ENCODE results near the gene FAM174A. TPM values are rescaled to one million over a fixed set of nuclear protein-coding genes. Genes with fewer than 3 reads are reported as not detected.

The FAM174A gene
- polyA plus RNA-seq, 3 donors, result 5.3 to 11.1 (median 9.2) TPM

DNA sequence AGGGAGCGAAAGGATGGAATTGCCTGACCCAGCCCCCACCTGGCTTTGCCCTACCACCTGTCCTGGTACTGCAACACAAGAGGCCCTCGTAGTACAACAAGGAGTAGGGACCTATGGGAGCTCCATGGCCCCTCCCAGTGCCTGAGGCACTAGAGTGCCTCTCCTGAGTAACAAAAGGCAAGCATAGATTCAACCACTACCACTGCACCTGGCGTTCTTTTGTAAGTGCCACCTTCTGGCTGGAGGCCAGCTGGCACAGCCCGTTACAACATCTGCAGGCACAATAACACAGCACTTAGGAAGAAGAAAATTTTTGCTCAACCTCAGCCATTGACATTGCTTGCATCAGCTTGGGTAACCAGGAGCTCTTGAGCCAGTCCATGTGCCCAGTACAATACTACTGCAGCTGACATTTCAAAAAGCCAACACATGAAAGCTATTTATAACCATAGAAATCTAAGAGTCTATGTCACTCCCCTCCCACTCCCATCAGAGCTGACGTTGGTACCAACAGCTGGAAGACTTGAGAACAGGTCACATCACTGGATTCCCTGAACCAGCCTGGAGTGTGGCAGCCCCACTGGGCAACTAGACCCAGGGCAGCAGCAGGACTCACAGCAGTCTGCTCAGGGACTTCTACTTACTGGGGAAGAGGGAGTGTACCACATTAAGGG is 17.7 kb upstream of the FAM174A start:
- no peaks in the 10 kb centered on the region for H3K79me2 ChIP-seq (ENCODE audit: insufficient read depth, low read length)
- Mint-ChIP-seq H3K4me3 (no peak overlapping the region), H3K27ac (peak overlapping the region in 1 of 7 donors; percentile 51), H3K27me3 (ENCODE audit: low read depth in 3 of 3) (peaks cover 0 to 4% (median 3%) of the 10 kb centered on the region in 3 donors), H3K4me1 (no peaks in the 10 kb centered on the region), H3K36me3 (no peaks in the 10 kb centered on the region), H3K9me3 (peaks cover 19 to 44% (median 36%) of the 10 kb centered on the region in 7 donors)
- H3K9me3 ChIP-seq (replicated peaks in 1 of 2; ENCODE audit: control insufficient read depth in 1 of 2, insufficient read depth in 1 of 2, low read length in 2 of 2), result peaks cover 29 to 32% of the 10 kb centered on the region in 2 donors
- H3K36me3 ChIP-seq (replicated peaks in 1 of 2; ENCODE audit: control insufficient read depth in 1 of 2, insufficient read depth in 2 of 2, low read length in 2 of 2), result no peaks in the 10 kb centered on the region
- no peaks in the 10 kb centered on the region for H3K27me3 ChIP-seq (ENCODE audit: control insufficient read depth in 2 of 2, insufficient read depth in 2 of 2, low read length in 2 of 2)
- H4K20me1 ChIP-seq (ENCODE audit: insufficient read depth, low read length), result no peaks in the 10 kb centered on the region
- H3K4me3 ChIP-seq (replicated peaks in 1 of 3; ENCODE audit: low read depth in 2 of 3, low read length in 3 of 3), result no peak overlapping the region
- no peak overlapping the region for H3K4me2 ChIP-seq (replicated peaks; ENCODE audit: extremely low read depth, low read length, poor library complexity, severe bottlenecking)
- H3K9ac ChIP-seq (ENCODE audit: insufficient read depth, low read length, poor library complexity, severe bottlenecking), result no peak overlapping the region
- H2AFZ ChIP-seq (ENCODE audit: insufficient read depth, low read depth, low read length, poor library complexity, severe bottlenecking), result no peak overlapping the region
- DNase-seq, result no peak
- H3K4me1 ChIP-seq (ENCODE audit: control insufficient read depth in 1 of 2, insufficient read depth in 2 of 2, low read length in 2 of 2), result no peaks in the 10 kb centered on the region
- WGBS (ENCODE audit: insufficient coverage), result 98% methylated on average over 5 of the region's 5 CpGs
- TF ChIP-seq CTCF (IDR thresholded peaks at IDR 0.05), result no peak
- intact Hi-C loops (cut with micrococcal nuclease), result no loop called here
- no peak overlapping the region for H3K27ac ChIP-seq (ENCODE audit: low read depth in 1 of 2, low read length in 2 of 2)

DNA sequence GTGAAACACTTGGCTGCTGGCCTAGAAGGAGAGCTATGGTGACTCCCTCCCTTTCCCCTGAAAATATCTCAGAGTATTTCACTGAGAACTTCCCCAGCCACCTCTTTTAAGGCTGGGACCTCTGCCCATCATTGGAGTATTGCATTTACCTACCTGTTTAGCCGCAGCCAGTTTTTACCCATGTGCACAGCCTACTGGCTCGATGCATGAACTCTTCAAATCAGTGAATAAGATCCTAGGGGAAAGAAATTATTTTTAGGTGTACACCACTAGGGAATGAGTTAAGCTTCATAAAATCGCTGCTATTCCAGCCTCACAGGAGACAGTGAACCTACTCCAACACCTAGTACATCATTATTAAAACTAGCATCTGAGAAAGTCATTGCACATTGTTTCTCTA is 16.8 kb upstream of the FAM174A start:
- peaks cover 0 to 4% (median 3%) of the 10 kb centered on the region in 3 donors for H3K27me3 Mint-ChIP-seq (ENCODE audit: low read depth in 3 of 3)
- no peaks in the 10 kb centered on the region for H3K36me3 ChIP-seq (replicated peaks in 1 of 2; ENCODE audit: control insufficient read depth in 1 of 2, insufficient read depth in 2 of 2, low read length in 2 of 2)
- no peak overlapping the region for H3K9ac ChIP-seq (ENCODE audit: insufficient read depth, low read length, poor library complexity, severe bottlenecking)
- H3K27ac Mint-ChIP-seq, result no peak overlapping the region
- no peaks in the 10 kb centered on the region for H3K4me1 Mint-ChIP-seq
- H3K9me3 Mint-ChIP-seq, result peaks cover 19 to 44% (median 40%) of the 10 kb centered on the region in 7 donors
- H3K4me1 ChIP-seq (ENCODE audit: control insufficient read depth in 1 of 2, insufficient read depth in 2 of 2, low read length in 2 of 2), result no peaks in the 10 kb centered on the region
- no peak for DNase-seq
- no peaks in the 10 kb centered on the region for H3K36me3 Mint-ChIP-seq
- no CpG with 5 or more reads among the region's 3 CpGs for WGBS (ENCODE audit: insufficient coverage)
- H3K9me3 ChIP-seq (replicated peaks in 1 of 2; ENCODE audit: control insufficient read depth in 1 of 2, insufficient read depth in 1 of 2, low read length in 2 of 2), result peaks cover 29 to 32% of the 10 kb centered on the region in 2 donors
- H3K79me2 ChIP-seq (ENCODE audit: insufficient read depth, low read length), result no peaks in the 10 kb centered on the region
- H3K27me3 ChIP-seq (ENCODE audit: control insufficient read depth in 2 of 2, insufficient read depth in 2 of 2, low read length in 2 of 2), result no peaks in the 10 kb centered on the region
- no peak overlapping the region for H3K4me2 ChIP-seq (replicated peaks; ENCODE audit: extremely low read depth, low read length, poor library complexity, severe bottlenecking)
- no peak overlapping the region for H3K4me3 ChIP-seq (replicated peaks in 1 of 3; ENCODE audit: low read depth in 2 of 3, low read length in 3 of 3)
- TF ChIP-seq CTCF (IDR thresholded peaks at IDR 0.05), result no peak
- no peaks in the 10 kb centered on the region for H4K20me1 ChIP-seq (ENCODE audit: insufficient read depth, low read length)
- no peak overlapping the region for H3K27ac ChIP-seq (ENCODE audit: low read depth in 1 of 2, low read length in 2 of 2)
- no peak overlapping the region for H2AFZ ChIP-seq (ENCODE audit: insufficient read depth, low read depth, low read length, poor library complexity, severe bottlenecking)
- H3K4me3 Mint-ChIP-seq, result no peak overlapping the region
- intact Hi-C loops (cut with micrococcal nuclease), result no loop called here
